ENCODE data around the gene GSS.

GSS gene

GRCh38 chr20:34979366-34980153 lies 24.0 kb upstream of the GSS start:
- Histone ChIP-seq H3K27me3 (ENCODE audit: insufficient read depth, low read length) (peaks cover 6% of the 10 kb centered on the region), H3K36me3 (ENCODE audit: insufficient read depth, low read length) (no peaks in the 10 kb centered on the region), H3K4me1 (ENCODE audit: insufficient read depth, low read length) (peaks cover 6% of the 10 kb centered on the region), H2AFZ (ENCODE audit: low read depth, low read length) (no peak overlapping the region), H3K9me3 (ENCODE audit: low read length) (no peaks in the 10 kb centered on the region), H3K4me3 (ENCODE audit: low read length) (no peak overlapping the region)

- Histone ChIP-seq H3K36me3 (ENCODE audit: insufficient read depth, low read length) (no peaks in the 10 kb centered on the region), H3K27me3 (ENCODE audit: insufficient read depth, low read length) (no peaks in the 10 kb centered on the region), H3K4me3 (ENCODE audit: low read length) (no peak overlapping the region), H2AFZ (ENCODE audit: low read depth, low read length) (no peak overlapping the region), H3K4me1 (ENCODE audit: insufficient read depth, low read length) (peaks cover 6% of the 10 kb centered on the region), H3K9me3 (ENCODE audit: low read length) (no peaks in the 10 kb centered on the region)
Measured at GRCh38 chr20:34978092-34978744, 22.6 kb upstream of the GSS start.

- Histone ChIP-seq H3K4me1 (ENCODE audit: insufficient read depth, low read length) (peaks cover 6% of the 10 kb centered on the region), H2AFZ (ENCODE audit: low read depth, low read length) (no peak overlapping the region), H3K27me3 (ENCODE audit: insufficient read depth, low read length) (no peaks in the 10 kb centered on the region), H3K4me3 (ENCODE audit: low read length) (no peak overlapping the region), H3K36me3 (ENCODE audit: insufficient read depth, low read length) (no peaks in the 10 kb centered on the region), H3K9me3 (ENCODE audit: low read length) (no peaks in the 10 kb centered on the region)
Measured at GRCh38 chr20:34977365-34978091, 21.9 kb upstream of the GSS start.

- no peaks in the 10 kb centered on the region for H3K9me3 ChIP-seq (ENCODE audit: low read length)
- no peaks in the 10 kb centered on the region for H3K27me3 ChIP-seq (ENCODE audit: insufficient read depth, low read length)
- no peaks in the 10 kb centered on the region for H3K36me3 ChIP-seq (ENCODE audit: insufficient read depth, low read length)
- H2AFZ ChIP-seq (ENCODE audit: low read depth, low read length): no peak overlapping the region
- H3K4me3 ChIP-seq (ENCODE audit: low read length): no peak overlapping the region
- peaks cover 8% of the 10 kb centered on the region for H3K4me1 ChIP-seq (ENCODE audit: insufficient read depth, low read length)
Measured at GRCh38 chr20:34976286-34976685, 20.7 kb upstream of the GSS start.

GRCh38 chr20:34974246-34974645 lies 18.6 kb upstream of the GSS start:
- H3K4me1 ChIP-seq (ENCODE audit: insufficient read depth, low read length): peaks cover 14% of the 10 kb centered on the region
- H3K9me3 ChIP-seq (ENCODE audit: low read length): no peaks in the 10 kb centered on the region
- H3K36me3 ChIP-seq (ENCODE audit: insufficient read depth, low read length): no peaks in the 10 kb centered on the region
- H2AFZ ChIP-seq (ENCODE audit: low read depth, low read length): no peak overlapping the region
- H3K4me3 ChIP-seq (ENCODE audit: low read length): no peak overlapping the region
- H3K27me3 ChIP-seq (ENCODE audit: insufficient read depth, low read length): no peaks in the 10 kb centered on the region

GRCh38 chr20:34971561-34972235 lies 16.1 kb upstream of the GSS start:
- no peaks in the 10 kb centered on the region for H3K27me3 ChIP-seq (ENCODE audit: insufficient read depth, low read length)
- H3K36me3 ChIP-seq (ENCODE audit: insufficient read depth, low read length): no peaks in the 10 kb centered on the region
- H3K4me3 ChIP-seq (ENCODE audit: low read length): no peak overlapping the region
- peaks cover 13% of the 10 kb centered on the region for H3K4me1 ChIP-seq (ENCODE audit: insufficient read depth, low read length)
- H3K9me3 ChIP-seq (ENCODE audit: low read length): no peaks in the 10 kb centered on the region
- H2AFZ ChIP-seq (ENCODE audit: low read depth, low read length): no peak overlapping the region

GRCh38 chr20:34970846-34971560 lies 15.4 kb upstream of the GSS start:
- H3K9me3 ChIP-seq (ENCODE audit: low read length): no peaks in the 10 kb centered on the region
- no peaks in the 10 kb centered on the region for H3K27me3 ChIP-seq (ENCODE audit: insufficient read depth, low read length)
- peaks cover 13% of the 10 kb centered on the region for H3K4me1 ChIP-seq (ENCODE audit: insufficient read depth, low read length)
- no peak overlapping the region for H3K4me3 ChIP-seq (ENCODE audit: low read length)
- H3K36me3 ChIP-seq (ENCODE audit: insufficient read depth, low read length): no peaks in the 10 kb centered on the region
- H2AFZ ChIP-seq (ENCODE audit: low read depth, low read length): no peak overlapping the region

- peaks cover 13% of the 10 kb centered on the region for H3K4me1 ChIP-seq (ENCODE audit: insufficient read depth, low read length)
- no peak overlapping the region for H3K4me3 ChIP-seq (ENCODE audit: low read length)
- no peak overlapping the region for H2AFZ ChIP-seq (ENCODE audit: low read depth, low read length)
- H3K27me3 ChIP-seq (ENCODE audit: insufficient read depth, low read length): no peaks in the 10 kb centered on the region
- H3K36me3 ChIP-seq (ENCODE audit: insufficient read depth, low read length): no peaks in the 10 kb centered on the region
- H3K9me3 ChIP-seq (ENCODE audit: low read length): no peaks in the 10 kb centered on the region
Measured at GRCh38 chr20:34970193-34970840, 14.7 kb upstream of the GSS start.

- Histone ChIP-seq H3K27me3 (ENCODE audit: insufficient read depth, low read length) (no peaks in the 10 kb centered on the region), H3K9me3 (ENCODE audit: low read length) (no peaks in the 10 kb centered on the region), H2AFZ (ENCODE audit: low read depth, low read length) (no peak overlapping the region), H3K36me3 (ENCODE audit: insufficient read depth, low read length) (no peaks in the 10 kb centered on the region), H3K4me1 (ENCODE audit: insufficient read depth, low read length) (peaks cover 13% of the 10 kb centered on the region), H3K4me3 (ENCODE audit: low read length) (no peak overlapping the region)
Measured at GRCh38 chr20:34968042-34968775, 12.6 kb upstream of the GSS start.

GRCh38 chr20:34967421-34967820 lies 11.8 kb upstream of the GSS start:
- Histone ChIP-seq H3K27me3 (ENCODE audit: insufficient read depth, low read length) (no peaks in the 10 kb centered on the region), H3K4me1 (ENCODE audit: insufficient read depth, low read length) (peaks cover 13% of the 10 kb centered on the region), H2AFZ (ENCODE audit: low read depth, low read length) (no peak overlapping the region), H3K4me3 (ENCODE audit: low read length) (no peak overlapping the region), H3K9me3 (ENCODE audit: low read length) (no peaks in the 10 kb centered on the region), H3K36me3 (ENCODE audit: insufficient read depth, low read length) (no peaks in the 10 kb centered on the region)

- Histone ChIP-seq H3K9me3 (ENCODE audit: low read length) (no peaks in the 10 kb centered on the region), H3K27me3 (ENCODE audit: insufficient read depth, low read length) (no peaks in the 10 kb centered on the region), H2AFZ (ENCODE audit: low read depth, low read length) (no peak overlapping the region), H3K4me1 (ENCODE audit: insufficient read depth, low read length) (peaks cover 5% of the 10 kb centered on the region), H3K4me3 (ENCODE audit: low read length) (no peak overlapping the region), H3K36me3 (ENCODE audit: insufficient read depth, low read length) (no peaks in the 10 kb centered on the region)
Measured at GRCh38 chr20:34965051-34965450, 9.4 kb upstream of the GSS start.

GRCh38 chr20:34964486-34964885 lies 8.9 kb upstream of the GSS start:
- no peaks in the 10 kb centered on the region for H3K27me3 ChIP-seq (ENCODE audit: insufficient read depth, low read length)
- H2AFZ ChIP-seq (ENCODE audit: low read depth, low read length): no peak overlapping the region
- H3K36me3 ChIP-seq (ENCODE audit: insufficient read depth, low read length): no peaks in the 10 kb centered on the region
- no peak overlapping the region for H3K4me3 ChIP-seq (ENCODE audit: low read length)
- H3K4me1 ChIP-seq (ENCODE audit: insufficient read depth, low read length): peaks cover 5% of the 10 kb centered on the region
- no peaks in the 10 kb centered on the region for H3K9me3 ChIP-seq (ENCODE audit: low read length)

Measured in neuron (in vitro differentiated cells).